Vagina (tissue), 2 donors: ENCODE measurements around the gene DIAPH2.
"Not testable (repeated sequence)": the region's sequence is repeated elsewhere in the genome, so short reads cannot be mapped to it uniquely, and the experiment has no call there.

Experiments
- POLR2A ChIP-seq, 2 donors: fragments of 450-650 bp; IDR thresholded peaks; one replicate each; pipeline ENCODE4 v1.6.1; 2017; ENCODE audit warnings: antibody characterized with exemption in 2 of 2, mild to moderate bottlenecking in 2 of 2, moderate library complexity in 2 of 2
- TF ChIP-seq, protein P1 (sequence below), 3 experiments: fragments of 450-650 bp in 2 of 3; fragments of 200-600 bp in 1 of 3; sonication (generic) in 1 of 3; IDR thresholded peaks; one replicate each; pipeline ENCODE4 v1.5.1; 2017 to 2019; ENCODE audit warnings: antibody characterized with exemption in 3 of 3, mild to moderate bottlenecking in 2 of 3, moderate library complexity in 2 of 3

- TF ChIP-seq, protein P1, sequence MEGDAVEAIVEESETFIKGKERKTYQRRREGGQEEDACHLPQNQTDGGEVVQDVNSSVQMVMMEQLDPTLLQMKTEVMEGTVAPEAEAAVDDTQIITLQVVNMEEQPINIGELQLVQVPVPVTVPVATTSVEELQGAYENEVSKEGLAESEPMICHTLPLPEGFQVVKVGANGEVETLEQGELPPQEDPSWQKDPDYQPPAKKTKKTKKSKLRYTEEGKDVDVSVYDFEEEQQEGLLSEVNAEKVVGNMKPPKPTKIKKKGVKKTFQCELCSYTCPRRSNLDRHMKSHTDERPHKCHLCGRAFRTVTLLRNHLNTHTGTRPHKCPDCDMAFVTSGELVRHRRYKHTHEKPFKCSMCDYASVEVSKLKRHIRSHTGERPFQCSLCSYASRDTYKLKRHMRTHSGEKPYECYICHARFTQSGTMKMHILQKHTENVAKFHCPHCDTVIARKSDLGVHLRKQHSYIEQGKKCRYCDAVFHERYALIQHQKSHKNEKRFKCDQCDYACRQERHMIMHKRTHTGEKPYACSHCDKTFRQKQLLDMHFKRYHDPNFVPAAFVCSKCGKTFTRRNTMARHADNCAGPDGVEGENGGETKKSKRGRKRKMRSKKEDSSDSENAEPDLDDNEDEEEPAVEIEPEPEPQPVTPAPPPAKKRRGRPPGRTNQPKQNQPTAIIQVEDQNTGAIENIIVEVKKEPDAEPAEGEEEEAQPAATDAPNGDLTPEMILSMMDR (IDR thresholded peaks at IDR 0.05) = not testable (repeated sequence)
- not testable (repeated sequence) for TF ChIP-seq POLR2A (IDR thresholded peaks at IDR 0.05)
These were observed 46.4 kb downstream of the DIAPH2 start for GRCh38 chrX:96731000-96731399.
